Measurements from ENCODE around the gene RAC3. TPM values are rescaled to one million over a fixed set of nuclear protein-coding genes. Genes with fewer than 3 reads are reported as not detected.
"Not testable (repeated sequence)": the region's sequence is repeated elsewhere in the genome, so short reads cannot be mapped to it uniquely, and the experiment has no call there.

The RAC3 gene
- total RNA-seq, 1 donor from 2014 or later, result 9.0 TPM

DNA sequence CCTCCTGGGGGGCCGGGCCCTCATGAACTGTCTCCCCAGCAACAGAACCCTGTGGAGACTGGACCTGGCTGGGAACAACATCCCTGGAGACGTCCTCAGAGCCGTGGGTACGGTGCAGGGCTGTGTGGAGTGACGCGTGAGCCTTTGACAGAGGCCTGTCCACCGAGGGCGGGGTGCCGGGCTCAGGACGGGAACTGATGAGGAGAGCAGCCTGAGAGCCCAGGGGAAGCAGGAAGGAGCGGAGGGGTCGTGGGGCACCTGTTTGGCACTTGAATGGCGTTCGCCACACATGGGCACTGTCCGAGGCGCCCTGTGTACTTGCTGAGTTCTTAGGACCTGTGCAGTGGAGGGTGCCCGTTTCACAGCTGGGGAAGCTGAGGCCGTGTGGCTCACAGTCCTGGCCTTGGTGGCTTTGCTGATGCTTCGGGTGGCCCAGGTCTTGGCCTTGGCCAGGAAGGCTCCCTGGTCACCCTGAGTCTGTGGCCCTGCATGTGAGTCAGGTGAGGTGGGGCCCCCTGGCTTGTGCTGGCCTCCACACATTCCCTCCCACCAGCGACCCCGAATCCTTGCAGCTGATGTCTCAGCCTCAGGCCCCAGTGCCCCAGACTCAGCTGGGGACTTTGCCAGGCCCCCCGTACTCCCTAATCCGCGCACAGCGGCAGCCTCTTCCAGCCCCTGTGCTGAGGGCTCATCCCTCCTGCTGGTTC is 5.9 kb upstream of the RAC3 start:
- DNase-seq, result no peak

DNA sequence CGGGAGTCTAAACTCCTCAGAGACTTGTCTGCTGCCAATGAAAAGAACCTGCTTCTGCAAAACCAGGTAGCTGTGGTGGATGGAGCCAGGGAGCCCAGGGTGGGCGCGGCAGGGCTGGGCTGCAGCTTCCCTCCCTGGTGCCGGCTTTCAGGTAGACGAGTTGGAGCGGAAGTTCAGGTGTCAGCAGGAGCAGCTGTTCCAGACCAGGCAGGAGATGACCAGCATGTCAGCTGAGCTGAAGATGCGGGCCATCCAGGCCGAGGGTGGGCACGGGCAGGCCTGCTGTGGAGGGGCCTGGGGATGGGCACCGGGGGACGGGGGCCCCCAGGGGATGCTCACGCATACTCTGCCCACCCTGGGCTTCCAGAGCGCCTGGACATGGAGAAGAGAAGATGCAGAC is 3.2 kb upstream of the RAC3 start:
- no peak for DNase-seq

DNA sequence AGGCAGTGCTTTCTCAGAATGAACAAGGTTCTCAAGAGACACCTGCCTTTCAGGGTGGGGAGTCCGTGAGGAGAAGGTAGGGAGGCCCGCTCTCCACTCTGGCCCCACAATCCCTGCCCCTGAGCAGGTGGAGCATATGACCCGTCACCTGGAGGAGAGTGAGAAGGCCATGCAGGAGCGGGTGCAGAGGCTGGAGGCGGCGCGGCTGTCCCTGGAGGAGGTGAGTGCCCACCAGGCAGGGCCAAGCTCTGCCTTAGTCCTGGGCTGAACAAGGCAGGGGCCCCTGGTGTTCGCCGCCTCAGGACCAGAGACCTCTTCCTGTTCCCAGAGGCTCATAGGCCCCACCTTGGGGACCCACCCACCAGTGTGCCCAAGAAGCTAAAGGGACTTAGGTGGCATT is 2.5 kb upstream of the RAC3 start:
- DNase-seq, result no peak

DNA sequence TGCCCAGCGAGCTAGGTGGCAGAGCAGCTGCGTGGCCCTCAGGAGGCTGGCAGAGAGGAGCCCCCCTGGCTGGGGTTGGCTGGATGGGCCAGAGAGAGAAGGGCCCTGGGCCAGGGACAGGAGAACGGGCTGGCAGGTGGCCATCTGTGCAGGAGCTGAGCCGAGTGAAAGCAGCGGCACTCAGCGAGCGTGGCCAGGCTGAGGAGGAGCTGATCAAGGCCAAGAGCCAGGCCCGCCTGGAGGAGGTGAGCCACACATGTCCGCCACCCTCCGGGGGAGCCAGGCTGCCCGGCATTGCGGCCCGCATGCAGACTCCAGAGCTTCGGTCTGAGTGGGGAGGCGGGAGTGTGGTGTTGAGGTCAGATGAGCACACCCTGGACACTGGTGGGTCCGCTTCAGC is 2.1 kb upstream of the RAC3 start:
- no peak for DNase-seq

DNA sequence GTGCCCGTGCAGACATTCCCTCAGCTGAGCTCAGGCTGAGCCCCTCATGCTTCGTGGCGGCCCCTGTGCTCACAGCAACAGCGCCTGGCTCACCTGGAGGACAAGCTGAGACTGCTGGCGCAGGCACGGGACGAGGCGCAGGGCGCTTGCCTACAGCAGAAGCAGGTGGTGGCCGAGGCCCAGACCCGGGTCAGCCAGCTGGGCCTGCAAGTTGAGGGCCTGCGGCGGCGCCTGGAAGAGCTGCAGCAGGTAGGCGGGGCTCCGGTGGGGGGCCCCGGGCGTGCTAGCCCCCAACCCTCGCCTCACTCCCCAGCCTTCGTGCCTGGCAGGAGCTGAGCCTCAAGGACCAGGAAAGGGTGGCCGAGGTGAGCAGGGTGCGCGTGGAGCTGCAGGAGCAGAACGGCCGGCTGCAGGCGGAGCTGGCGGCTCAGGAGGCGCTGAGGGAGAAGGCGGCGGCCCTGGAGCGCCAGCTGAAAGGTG is 1.4 kb upstream of the RAC3 start:
- no peak for DNase-seq

DNA sequence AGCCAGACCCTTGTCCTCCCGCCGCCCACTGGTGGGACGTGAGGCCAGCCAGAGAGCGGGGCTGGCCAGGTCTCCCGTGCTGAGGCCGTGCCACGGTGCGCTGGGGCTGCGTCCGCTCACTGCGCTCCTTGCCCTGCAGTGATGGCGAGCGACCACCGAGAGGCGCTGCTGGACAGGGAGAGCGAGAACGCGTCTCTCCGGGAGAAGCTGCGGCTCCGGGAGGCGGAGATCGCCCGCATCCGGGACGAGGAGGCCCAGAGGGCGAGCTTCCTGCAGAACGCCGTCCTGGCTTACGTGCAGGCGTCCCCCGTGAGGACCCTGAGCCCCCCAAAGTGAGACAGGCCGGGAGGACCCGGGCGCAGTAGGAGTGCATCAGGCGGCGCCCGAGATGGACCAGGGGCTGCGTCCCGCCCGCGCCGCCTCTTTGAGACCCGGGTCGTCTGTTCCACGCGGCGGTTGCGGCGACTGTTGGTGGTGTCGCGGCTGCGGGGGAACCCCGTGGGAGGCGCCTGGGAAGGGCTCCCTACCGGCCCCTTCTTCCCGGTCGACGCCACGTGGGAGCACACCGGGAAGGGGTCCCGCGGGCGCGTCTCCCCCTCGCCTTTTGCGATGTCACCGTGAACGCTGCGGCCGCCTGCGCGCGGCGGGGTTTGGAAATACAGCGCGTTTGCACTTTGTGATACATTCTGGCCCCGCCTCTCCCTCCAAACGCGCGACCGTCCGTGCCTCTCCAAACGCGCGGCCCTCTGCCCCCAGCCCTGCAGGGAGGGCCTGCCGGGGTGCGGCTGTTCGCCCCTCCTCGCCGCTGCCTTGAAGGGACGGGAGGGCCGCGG is 792 bp upstream of the RAC3 start:
- DNase-seq, result peak; percentile 92

DNA sequence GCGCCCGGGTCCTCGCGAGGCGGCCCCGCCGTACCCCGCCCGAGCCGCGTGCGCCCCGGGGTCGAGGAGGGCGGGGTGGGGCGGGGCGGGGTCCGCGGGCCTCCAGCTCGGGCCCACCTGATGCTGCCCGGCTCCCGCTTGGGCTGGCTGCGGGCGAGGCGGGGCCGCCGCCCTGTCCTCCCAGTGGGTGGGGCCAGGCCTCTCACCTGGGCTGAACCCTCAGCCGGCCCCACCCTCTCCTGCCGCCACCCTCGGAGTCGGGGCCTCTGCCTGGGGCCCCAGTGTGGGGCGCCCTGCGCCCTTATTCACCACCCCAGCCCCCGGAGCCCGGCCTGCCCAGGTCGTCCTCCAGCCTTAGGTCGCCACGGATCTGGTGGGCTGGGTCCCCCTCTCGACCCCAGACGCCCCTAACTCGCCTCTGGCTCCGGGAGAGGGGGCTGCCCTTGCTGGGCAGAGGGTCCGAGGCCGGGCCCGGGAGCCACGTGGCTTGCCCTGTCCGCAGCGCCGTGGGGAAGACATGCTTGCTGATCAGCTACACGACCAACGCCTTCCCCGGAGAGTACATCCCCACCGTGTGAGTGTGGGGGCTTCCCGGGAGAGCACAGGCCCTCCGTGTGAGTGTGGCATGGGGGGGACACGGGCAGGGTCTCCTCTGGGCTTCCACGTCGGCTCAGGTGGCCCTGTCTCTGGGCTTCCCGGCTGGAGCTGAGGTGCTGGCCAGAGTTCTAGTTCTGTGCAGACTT is 578 bp downstream of the RAC3 start:
- no peak for DNase-seq

DNA sequence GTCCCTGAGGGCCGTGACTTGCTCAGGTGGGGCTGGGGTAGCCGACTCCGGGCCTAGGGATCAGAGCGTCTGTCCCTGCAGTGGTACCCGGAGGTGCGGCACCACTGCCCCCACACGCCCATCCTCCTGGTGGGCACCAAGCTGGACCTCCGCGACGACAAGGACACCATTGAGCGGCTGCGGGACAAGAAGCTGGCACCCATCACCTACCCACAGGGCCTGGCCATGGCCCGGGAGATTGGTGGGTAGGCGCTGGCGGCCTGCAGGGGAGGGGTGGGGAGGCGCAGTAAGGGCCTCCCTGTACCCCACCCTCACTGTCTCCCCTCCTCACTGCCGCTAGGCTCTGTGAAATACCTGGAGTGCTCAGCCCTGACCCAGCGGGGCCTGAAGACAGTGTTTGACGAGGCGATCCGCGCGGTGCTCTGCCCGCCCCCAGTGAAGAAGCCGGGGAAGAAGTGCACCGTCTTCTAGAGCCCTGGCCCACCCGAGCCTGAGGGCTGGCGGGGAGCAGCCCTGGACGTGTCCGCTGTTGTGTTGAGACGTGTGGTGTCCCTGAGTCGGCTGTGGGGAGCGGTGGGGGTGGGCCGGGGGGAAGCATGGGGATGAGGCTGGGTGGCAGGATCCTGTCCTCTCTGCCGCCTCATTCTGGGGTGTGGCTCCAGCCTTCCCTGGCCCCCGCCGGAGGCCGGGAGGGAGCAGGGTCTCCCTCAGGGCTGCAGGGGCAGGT is 2.0 kb downstream of the RAC3 start:
- no peak for DNase-seq

DNA sequence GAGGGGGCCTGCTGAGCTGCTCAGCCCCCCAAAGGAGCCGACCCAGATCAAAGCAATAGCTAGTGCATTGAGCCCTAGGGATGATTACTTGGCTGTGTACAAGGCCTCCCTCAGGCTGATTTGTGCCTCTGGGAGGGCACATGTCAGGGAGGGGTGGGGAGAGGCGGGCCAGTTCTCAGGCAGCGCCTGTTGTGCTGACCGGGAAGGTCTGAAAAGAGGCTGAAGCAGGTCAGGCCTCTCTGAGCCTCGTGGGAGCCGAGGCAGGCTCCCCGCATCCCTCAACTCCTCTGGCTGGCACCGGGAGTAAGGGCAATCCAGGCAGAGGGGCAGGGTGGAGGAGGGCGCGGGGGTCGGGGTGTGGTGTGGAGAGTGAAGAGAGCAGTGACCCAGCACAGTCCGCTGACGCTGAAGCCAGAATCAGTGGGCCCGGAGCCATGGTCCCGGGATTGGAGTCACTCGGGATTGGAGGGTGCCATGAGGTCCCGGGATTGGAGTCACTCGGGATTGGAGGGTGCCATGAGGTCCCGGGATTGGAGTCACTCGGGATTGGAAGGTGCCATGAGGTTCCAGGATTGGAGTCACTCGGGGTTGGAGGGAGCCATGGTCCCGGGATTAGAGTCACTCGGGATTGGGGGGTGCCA is 3.0 kb downstream of the RAC3 start:
- no peak for DNase-seq

DNA sequence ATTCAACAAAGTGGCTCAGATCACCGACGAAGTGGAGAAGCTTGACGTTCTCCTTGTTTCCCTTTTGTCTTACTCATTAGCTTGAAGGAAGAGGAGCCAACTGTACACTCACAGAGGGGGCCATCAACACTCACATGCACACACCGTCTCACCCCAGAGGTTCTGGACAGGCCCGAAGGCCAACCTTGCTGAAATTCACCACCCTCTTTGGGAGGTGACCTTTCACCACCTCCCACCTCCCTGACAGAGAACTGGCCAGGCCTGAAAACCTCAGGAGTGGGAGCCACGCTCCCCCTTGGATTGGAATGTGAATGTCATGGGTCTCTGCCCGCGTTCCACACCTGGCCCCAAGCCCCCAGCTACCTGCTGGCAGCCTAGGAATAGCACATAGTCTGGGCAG is 4.0 kb downstream of the RAC3 start:
- DNase-seq, result no peak

DNA sequence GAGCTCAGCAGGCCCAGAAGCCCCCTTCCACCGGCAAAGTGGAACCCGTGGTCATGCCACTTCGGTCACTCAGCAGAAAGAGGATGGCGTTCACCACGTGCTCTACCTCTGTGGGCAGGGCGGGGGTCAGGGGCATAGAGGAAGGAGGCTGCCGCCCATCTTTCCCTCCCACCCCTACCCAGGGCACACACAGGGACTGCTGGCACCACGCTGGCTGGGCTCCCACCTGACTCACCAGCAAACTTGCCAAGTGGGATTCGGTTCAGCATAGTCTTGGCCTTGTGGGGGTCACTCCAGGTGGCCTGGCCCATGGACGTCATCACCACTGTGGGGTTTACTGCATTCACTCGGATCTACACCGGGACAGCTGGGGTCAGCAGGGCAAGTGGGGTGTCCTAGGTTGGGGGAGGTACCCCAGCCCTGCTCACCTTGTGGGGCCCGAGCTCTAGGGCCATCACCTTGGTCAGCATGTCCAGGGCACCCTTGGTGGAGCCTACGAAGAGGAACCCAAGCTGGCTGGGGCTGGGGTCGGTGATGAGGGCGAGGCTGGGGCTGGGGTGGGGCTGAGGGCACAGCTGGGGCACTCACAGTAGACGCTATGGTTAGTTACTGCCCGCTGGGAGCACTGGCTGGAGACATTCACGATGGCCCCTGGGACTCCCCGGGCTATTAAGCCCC is 4.6 kb downstream of the RAC3 start:
- DNase-seq, result no peak

DNA sequence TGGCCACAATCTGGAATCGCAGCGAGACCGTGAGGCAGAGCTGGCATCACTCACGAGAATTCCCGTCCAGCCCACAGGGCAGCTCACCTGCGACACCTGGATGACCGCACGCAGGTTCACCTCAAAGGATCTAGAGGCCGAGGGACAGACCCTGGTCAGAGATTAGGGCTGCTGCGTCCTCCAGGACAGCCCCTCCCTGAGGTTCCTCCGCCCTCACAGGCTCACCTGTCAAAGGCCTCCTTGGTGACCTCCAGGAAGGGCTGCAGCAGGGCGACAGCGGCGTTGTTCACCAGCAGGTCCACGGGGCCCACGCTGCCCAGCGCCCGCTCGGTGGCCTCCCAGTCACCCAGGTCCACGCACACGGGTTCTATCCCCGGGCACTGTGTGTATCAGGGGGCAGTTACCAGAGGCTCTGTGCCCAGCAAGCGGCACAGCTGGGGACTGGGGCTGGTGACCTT is 5.2 kb downstream of the RAC3 start:
- DNase-seq, result no peak

DNA sequence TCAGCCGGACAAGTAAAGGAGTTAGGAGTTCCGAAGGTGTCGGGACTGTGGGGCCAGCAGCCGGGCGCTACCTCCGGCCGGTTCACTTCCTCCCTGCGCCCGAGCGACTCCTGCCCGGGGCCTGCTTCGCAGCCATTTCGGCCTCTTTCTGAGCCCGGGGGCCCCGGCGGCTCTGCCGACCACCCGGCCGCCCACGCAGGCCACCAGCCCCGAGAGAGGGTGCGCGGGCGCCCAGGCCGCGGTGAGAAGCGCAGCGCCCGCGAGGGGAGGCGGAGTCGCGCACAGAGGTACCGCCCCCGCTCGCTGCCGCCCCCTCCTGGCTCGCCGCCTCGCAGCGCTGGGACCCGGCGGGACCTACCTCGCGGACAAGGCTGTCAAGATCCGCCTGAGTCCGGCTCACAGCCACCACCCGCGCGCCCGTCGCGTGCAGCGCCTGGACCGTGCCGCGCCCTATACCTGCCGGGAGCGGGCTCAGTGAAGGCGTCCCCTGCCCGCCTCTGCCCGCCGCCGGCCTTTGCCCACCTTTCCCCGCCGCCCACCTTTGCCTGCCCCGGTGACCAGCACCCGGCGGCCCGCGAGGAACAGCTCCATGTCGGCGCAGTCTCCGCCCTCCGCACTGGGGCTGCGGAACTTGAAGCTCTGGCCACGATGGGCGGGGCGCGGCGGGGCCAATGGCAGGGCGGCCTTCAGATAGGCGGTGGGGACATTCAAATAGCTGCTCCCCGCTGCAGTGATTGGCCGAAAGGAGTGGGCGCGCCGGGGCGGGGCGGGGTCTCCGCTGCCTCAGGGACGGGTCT is 5.8 kb downstream of the RAC3 start, which contains the start of gene DCXR:
Gene DCXR, minus strand, starts transcription at position 606 of the 797 bp plus-strand sequence. Its CDS starts 15 bp downstream, at position 591.
- DNase-seq, result peak; percentile 98

DNA sequence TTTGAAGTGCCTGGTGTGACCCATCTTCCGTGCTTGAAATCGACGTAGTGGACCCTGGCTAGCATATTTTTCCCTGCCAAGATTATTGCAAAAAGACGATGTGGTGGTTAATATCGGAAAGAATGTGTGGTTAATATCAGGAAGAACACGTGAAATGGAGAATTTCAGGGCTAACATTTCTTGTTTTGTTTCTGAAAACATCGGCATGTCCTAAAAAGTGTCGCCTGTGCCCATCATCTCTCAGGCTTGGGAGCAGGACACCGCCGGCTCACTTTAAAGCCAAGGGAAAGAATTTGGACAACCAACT is 6.4 kb downstream of the RAC3 start:
- DNase-seq, result no peak

DNA sequence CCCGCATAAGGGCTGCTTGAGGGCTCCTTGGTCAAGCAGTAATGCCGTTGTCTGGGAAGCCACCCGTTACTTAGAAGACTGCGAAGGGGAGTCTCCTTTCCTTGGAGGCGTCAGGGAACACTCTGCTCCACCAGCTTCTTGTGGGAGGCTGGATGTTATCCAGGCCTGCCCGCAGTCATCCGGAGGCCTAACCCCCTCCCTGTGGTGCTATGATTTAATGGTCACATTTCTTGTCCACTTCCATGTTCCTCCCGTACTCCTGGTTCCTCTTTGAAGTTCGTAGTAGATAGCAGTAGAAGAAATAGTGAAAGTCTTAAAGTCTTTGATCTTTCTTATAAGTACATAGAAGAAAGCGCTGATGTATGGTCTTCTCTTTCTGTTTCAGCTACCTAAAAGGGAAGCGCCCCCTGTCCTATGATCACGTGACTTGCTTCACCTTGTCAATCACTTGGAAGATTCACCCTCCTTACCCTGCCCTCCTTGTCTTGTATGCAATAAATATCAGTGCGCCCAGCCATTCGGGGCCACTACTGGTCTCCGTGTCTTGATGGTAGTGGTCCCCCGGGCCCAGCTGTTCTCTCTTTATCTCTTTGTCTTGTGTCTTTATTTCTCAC is 7.4 kb downstream of the RAC3 start:
- DNase-seq, result not testable (repeated sequence)

DNA sequence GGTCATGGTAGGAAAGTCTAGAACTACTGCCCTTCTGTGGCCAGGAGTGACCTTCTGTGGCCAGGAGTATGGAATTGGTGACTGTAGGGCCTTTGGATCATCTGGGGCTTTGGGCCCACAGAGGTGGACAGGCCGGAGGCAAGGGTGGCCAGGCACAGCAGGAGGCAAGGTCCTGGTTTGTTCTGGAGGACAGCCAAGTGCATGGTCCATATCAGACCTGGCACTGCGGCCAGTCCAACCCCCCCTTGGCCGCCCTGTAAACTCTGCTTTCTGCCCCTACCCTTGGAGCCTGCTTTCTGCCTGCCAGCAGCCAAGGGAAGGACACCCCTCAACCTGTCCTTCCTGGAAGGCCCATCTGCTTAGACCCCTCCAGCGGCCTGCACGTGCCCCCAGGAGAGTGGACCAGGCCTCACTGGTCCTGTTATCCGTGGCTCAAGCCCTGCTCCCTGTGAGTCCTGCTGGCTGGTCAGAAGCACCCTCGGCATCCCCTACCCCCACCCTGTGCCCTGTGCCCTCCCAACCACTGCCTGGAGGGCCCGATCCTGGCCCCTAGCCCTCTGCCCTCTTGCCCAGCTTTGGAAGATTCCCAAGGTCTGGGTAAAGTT is 8.3 kb downstream of the RAC3 start:
- DNase-seq, result no peak

DNA sequence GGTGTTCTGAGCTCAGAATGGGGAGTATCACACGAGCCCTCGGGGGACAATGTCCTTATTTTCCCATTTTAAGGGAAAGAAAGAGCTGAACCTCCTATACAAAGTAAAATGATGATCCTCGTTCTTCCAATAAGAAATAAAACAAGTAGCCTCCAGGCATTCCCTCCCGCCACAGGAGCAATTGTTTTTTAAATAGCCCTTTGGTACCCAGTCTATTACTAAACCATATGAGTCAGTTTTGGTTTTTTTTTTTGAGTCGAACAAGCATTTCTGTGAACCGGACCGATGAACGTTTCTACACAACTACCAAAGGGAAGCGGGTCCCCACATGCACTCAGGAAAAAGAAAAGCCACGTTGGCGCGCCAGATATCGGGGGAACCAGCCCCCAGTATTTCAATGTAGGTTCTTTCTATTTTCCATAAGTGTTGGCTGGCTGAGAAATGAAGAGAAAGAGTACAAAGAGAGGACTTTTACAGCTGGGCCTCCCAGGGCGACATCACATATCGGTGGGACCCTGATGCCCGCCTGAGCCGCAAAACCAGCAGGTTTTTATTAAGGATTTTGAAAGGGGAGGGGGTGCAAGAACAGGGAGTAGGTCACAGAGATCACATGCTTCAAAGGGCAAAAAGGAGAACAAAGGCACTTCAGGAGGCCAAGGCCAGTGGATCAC is 9.8 kb downstream of the RAC3 start:
- no peak for DNase-seq

DNA sequence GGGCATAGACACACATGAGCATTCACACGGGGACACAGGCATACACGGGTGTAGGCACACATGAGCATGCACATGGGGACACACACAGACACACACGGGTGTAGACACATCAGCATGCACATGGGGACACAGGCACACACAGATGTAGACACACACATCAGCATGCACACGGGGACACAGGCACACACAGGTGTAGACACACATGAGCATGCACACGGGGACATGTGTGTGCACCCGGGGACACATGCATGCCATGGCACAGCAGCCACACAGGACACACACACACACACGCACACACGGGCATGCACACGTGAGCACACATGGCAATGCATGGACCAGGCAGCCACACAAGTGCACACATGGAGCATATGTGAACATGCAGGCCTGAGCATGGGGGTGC is 11.2 kb downstream of the RAC3 start:
- no peak for DNase-seq

DNA sequence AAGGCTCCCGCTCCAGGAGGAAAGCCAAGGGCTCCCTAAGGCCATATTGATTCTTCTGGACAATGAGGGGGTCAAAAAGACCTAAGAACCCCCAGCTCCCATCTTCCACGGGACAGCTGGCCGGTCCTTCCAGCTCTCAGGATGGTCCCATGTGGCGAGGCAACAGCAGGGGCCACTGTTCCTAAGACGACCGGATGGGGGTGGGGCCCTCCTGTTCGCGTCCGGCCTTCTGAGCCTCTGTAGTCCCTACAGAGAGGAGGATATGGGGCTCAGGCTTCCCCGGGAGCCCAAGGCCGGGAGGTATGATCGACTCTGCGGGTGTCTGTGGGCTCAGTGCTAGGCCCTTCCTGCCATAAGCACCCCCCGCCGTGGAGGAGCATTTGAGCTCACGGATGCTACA is 12.0 kb downstream of the RAC3 start:
- DNase-seq, result no peak
